Chondrocyte (in vitro differentiated cells): ENCODE data around the gene IL4. TPM values are rescaled to one million over a fixed set of nuclear protein-coding genes. Genes with fewer than 3 reads are reported as not detected.

Experiments used
- DNase-seq: peaks from one replicate; pipeline ENCODE4 v3.0.0; 2021; ENCODE audit warnings: mixed read lengths, low spot score
- H3K27ac Mint-ChIP-seq: one replicate; pipeline ENCODE4 v1.8.0; 2021; ENCODE audit warnings: mild to moderate bottlenecking, moderate library complexity, mixed read lengths; ENCODE audit not compliant: unreplicated experiment
- H3K27me3 Mint-ChIP-seq: 2 replicates; pipeline ENCODE4 v1.8.0; 2021; ENCODE audit warnings: low read depth, mixed read lengths
- H3K36me3 Mint-ChIP-seq: 2 replicates; pipeline ENCODE4 v1.8.0; 2021; ENCODE audit warnings: low read depth, mixed read lengths
- H3K4me1 Mint-ChIP-seq: 2 replicates; pipeline ENCODE4 v1.8.0; 2021; ENCODE audit warnings: low read depth, mild to moderate bottlenecking, mixed read lengths
- H3K4me3 Mint-ChIP-seq: one replicate; pipeline ENCODE4 v1.8.0; 2021; ENCODE audit warnings: mild to moderate bottlenecking, moderate library complexity, mixed read lengths; ENCODE audit not compliant: unreplicated experiment
- H3K9me3 Mint-ChIP-seq: 2 replicates; pipeline ENCODE4 v1.8.0; 2021; ENCODE audit warnings: low read depth, mixed read lengths
- total RNA-seq: library from RNA; stranded (reverse); gene quantifications from 3 replicates; pipeline ENCODE4 v1.2.1, GENCODE V29; 2021
- TF ChIP-seq, protein P1 (sequence below): fragments of 200-600 bp; sonication (generic); IDR thresholded peaks from 2 replicates; pipeline ENCODE4 v1.5.0; 2021; ENCODE audit warnings: antibody characterized with exemption, mild to moderate bottlenecking, moderate library complexity

The IL4 gene
- total RNA-seq, 1 donor from 2014 or later = not detected

DNA sequence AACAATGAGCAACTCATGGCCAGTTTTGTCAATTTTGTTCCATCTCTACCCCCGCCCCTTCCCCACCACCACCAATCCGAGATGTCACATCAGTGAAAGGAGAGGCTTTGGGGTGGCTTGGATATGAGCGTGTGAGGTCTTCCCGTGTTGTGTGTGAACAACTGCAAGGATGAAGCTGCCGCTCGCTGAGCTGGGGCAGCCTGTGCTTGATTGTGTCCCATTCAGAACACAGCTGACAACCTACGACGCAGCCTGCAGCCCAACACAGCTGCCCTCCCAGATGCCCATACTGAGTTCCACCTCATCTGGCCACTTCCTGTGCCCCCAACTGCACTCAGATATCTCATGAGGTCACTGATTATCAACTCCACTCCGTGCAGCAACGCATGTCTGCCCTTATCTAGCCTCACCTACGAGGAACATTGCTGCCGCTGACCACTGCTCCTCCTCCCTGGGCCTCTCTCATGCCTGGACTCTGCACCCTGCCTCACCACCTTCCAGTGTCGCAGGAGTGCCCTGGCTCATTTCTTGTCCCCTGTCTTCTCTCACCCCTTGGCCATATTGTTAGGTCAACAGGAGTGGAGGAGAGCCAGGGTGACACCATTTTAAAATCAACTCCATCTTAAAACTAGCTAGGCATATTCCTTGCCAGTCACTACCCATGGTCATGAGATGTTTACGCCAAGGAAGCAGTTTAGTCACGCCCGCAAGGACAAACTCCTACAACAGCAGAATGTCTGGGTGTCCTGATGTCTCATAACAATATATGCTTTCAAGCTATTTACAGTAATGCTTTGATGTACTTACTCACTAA, 7.3 kb upstream of the IL4 start:
- no peak for DNase-seq
- Mint-ChIP-seq H3K9me3 (no peaks in the 10 kb centered on the region), H3K27me3 (no peaks in the 10 kb centered on the region), H3K4me1 (peaks cover 6% of the 10 kb centered on the region), H3K27ac (no peak overlapping the region), H3K4me3 (no peak overlapping the region), H3K36me3 (no peaks in the 10 kb centered on the region)
- TF ChIP-seq, protein P1, sequence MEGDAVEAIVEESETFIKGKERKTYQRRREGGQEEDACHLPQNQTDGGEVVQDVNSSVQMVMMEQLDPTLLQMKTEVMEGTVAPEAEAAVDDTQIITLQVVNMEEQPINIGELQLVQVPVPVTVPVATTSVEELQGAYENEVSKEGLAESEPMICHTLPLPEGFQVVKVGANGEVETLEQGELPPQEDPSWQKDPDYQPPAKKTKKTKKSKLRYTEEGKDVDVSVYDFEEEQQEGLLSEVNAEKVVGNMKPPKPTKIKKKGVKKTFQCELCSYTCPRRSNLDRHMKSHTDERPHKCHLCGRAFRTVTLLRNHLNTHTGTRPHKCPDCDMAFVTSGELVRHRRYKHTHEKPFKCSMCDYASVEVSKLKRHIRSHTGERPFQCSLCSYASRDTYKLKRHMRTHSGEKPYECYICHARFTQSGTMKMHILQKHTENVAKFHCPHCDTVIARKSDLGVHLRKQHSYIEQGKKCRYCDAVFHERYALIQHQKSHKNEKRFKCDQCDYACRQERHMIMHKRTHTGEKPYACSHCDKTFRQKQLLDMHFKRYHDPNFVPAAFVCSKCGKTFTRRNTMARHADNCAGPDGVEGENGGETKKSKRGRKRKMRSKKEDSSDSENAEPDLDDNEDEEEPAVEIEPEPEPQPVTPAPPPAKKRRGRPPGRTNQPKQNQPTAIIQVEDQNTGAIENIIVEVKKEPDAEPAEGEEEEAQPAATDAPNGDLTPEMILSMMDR = no peak

DNA sequence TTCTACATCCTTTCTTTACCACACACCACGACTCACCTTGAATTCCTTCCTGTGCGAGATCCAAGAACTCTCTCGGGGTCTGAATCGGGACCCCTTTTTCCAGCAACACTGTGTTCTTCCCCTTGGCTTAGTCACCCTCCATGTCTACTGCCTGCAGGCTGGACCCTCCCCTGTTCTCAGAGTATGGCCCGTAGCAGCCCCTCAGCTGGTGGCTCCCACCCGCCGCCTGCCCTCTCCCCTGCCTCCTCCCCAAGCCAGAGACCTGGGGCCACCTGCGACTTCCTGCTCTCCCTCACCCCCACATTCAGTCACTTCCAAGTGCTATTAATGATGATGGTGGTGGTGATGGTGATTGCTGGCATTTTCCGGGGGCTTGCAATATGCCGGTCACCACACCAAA, 6.5 kb upstream of the IL4 start:
- Mint-ChIP-seq H3K27ac (no peak overlapping the region), H3K27me3 (no peaks in the 10 kb centered on the region), H3K4me3 (no peak overlapping the region), H3K36me3 (no peaks in the 10 kb centered on the region), H3K9me3 (no peaks in the 10 kb centered on the region), H3K4me1 (peaks cover 6% of the 10 kb centered on the region)
- no peak for DNase-seq
- TF ChIP-seq, protein P1 = no peak

DNA sequence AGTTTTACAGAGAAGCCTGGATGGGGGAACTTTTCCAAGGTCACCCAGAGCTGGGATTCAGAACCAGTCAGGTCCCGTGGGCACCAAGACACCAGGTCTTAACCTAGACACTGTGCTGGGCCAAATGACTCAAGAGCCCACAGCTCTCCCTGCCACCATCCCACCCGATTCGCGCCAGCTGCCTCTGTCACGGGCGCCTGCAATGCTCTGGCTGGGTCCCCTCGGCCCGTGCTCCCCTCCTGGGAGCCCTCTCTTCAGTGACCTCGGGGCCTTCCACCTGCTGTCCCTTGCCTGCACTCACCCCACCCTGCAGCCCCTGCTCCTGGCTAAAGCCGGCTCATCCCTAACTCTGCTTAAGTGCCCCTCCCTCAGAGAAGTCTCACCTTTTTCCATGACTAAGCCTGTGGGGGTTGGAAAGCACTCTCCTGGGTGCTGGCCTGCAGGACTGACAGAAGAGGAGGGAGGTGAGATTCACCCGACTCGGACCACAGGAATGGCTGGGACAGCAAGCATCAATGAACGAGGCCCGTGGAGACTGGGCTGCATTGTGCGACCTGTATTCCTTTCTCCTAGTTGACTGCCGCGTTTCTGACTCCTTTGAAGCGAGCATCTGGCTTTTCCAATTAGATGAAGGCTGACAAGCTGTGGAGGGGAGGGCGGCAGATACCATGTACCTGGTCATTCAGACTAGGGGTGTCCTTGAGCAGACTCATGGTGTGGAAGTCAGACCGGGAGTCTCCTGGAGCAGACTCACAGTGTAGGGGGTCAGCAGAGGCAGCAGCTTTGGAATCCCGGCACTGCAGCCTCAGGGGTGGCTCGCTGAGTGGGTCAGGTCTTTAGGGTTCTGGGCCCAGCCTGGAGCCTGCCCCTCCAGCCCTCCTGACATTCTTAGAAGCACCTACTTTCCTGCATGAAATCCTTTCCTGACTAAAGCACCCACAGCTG, 5.8 kb upstream of the IL4 start:
- H3K27me3 Mint-ChIP-seq = no peaks in the 10 kb centered on the region
- TF ChIP-seq, protein P1 = no peak
- H3K4me1 Mint-ChIP-seq = peaks cover 4% of the 10 kb centered on the region
- no peak overlapping the region for H3K27ac Mint-ChIP-seq
- DNase-seq = no peak
- no peaks in the 10 kb centered on the region for H3K36me3 Mint-ChIP-seq
- no peaks in the 10 kb centered on the region for H3K9me3 Mint-ChIP-seq
- H3K4me3 Mint-ChIP-seq = no peak overlapping the region

DNA sequence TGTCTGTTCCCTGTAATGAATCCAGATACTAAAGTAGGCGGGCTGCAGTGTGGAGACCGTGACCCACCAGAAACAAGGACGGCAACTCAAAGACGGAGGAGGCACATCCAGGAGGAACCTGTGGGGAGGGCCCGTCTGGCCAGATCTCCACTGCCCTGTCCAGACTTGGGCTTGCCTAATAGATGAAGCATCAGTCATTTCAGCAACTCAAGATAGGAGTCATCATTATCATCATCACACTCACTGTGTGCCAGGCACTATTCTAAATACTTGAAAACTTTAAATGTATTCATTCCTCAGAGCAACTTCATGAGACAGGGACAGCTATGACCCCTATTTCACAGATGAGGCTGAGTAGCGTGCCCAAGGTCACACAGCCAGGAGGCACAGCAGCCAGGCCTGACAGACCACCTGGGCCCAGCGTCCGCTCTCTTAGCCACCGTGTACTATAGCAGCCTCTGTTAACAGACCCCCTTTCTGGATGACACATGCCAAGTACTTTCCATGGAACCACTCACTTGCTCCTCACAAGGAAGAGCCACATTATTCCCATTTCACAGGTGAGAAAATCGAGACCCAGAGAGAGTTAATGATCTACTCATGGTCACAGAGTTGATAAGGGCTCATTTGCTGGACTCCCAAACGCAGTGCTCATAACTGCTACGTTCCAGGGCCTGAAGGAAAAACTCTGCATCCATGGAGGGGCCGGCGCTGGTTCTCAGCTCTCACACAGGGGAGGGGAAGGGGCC, 4.9 kb upstream of the IL4 start:
- TF ChIP-seq, protein P1 = no peak
- no peaks in the 10 kb centered on the region for H3K9me3 Mint-ChIP-seq
- no peak overlapping the region for H3K4me3 Mint-ChIP-seq
- H3K27me3 Mint-ChIP-seq = no peaks in the 10 kb centered on the region
- DNase-seq = no peak
- no peak overlapping the region for H3K27ac Mint-ChIP-seq
- H3K36me3 Mint-ChIP-seq = no peaks in the 10 kb centered on the region
- H3K4me1 Mint-ChIP-seq = peaks cover 1% of the 10 kb centered on the region

DNA sequence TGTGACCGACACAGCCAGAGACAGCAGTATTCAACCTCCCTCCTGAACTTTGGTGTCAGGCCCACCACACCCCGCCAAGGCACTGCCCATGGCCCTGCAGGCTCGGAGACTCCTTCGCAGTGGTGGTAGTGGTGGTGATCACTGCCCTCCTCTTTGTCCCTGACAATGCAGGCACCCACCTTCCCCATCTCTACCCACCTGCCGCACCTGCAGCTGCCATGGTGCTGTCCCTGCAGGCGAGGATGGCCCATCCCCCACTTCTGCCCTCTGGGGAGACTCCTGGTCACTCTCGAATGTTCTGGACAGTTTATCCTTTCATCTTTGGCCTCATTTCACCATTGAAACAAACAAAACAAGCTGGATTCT, 4.4 kb upstream of the IL4 start:
- Mint-ChIP-seq H3K9me3 (no peaks in the 10 kb centered on the region), H3K27me3 (no peaks in the 10 kb centered on the region), H3K27ac (no peak overlapping the region), H3K36me3 (no peaks in the 10 kb centered on the region), H3K4me3 (no peak overlapping the region), H3K4me1 (peaks cover 7% of the 10 kb centered on the region)
- no peak for DNase-seq
- TF ChIP-seq, protein P1 = no peak
